ENCODE data around the gene DVL1. TPM values are rescaled to one million over a fixed set of nuclear protein-coding genes. Genes with fewer than 3 reads are reported as not detected.
A peak's percentile ranks its signal among the peaks of the same experiment; 100 is the strongest.

The DVL1 gene
- total RNA-seq, 3 donors from 2014 or later (not counting 1 experiment from before 2014, with no cell fraction given): 33.8 to 41.9 (median 35.6) TPM

DNA sequence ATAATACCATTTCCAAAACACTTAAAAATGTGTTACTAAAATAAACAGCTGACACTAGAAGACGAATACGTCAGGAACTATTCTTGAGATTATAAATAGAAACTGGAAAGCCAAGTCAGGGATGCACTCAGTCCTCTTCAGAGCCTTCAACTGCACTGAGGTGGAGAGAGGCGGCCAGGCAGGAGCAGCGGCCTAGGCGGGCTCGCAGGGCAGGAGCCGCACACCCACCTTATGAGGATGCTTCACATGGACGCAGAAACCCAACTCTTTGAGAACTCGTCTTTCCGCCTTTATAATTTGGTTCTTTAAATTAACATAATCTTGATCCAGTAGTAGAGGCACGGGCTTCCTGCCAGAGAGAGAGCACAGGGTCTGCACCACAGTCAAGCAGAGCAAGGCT lies 45.9 kb upstream of the DVL1 start:
- 97% methylated on average over 11 of the region's 11 CpGs for WGBS (ENCODE audit: insufficient coverage)
- H3K9me3 Mint-ChIP-seq: no peaks in the 10 kb centered on the region

DNA sequence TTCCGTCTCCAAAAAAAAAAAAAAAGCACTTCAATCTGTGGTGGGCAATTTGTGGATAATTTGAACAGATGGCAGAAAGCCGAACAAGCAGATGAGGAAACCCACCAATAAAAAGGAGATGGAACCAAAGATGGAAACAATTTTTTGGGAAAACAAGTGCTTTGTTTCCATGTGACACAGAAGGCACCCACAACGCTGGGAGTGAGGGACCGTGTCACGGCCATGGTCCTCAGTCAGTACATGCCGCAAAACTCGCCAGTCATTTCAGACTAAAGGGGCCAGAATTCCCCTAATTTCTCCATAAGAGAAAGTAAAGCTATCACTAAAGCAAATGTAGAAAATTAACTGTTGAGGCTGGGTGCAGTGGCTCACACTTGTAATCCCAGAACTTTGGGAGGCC lies 44.9 kb upstream of the DVL1 start:
- H3K9me3 Mint-ChIP-seq: no peaks in the 10 kb centered on the region
- no peaks in the 10 kb centered on the region for H3K9me3 ChIP-seq (ENCODE audit: control insufficient read depth, insufficient read depth, low read length)
- DNase-seq (no peak), ATAC-seq (no peak)
- WGBS (ENCODE audit: insufficient coverage): 84% methylated on average over 7 of the region's 7 CpGs
- TF ChIP-seq, protein P1, sequence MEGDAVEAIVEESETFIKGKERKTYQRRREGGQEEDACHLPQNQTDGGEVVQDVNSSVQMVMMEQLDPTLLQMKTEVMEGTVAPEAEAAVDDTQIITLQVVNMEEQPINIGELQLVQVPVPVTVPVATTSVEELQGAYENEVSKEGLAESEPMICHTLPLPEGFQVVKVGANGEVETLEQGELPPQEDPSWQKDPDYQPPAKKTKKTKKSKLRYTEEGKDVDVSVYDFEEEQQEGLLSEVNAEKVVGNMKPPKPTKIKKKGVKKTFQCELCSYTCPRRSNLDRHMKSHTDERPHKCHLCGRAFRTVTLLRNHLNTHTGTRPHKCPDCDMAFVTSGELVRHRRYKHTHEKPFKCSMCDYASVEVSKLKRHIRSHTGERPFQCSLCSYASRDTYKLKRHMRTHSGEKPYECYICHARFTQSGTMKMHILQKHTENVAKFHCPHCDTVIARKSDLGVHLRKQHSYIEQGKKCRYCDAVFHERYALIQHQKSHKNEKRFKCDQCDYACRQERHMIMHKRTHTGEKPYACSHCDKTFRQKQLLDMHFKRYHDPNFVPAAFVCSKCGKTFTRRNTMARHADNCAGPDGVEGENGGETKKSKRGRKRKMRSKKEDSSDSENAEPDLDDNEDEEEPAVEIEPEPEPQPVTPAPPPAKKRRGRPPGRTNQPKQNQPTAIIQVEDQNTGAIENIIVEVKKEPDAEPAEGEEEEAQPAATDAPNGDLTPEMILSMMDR (IDR thresholded peaks at IDR 0.05): no peak
- H3K27me3 ChIP-seq (ENCODE audit: control insufficient read depth, insufficient read depth, low read length): no peaks in the 10 kb centered on the region
- no peak overlapping the region for H3K4me3 ChIP-seq (ENCODE audit: low read length)
- H3K4me1 ChIP-seq (ENCODE audit: control insufficient read depth, insufficient read depth, low read length): peaks cover 16% of the 10 kb centered on the region
- H3K36me3 ChIP-seq (ENCODE audit: control insufficient read depth, insufficient read depth, low read length): peaks cover 69% of the 10 kb centered on the region
- H3K4me1 Mint-ChIP-seq: peaks cover 16 to 21% of the 10 kb centered on the region in 2 donors
- no peak overlapping the region for H3K4me3 Mint-ChIP-seq
- H3K27ac Mint-ChIP-seq: no peak overlapping the region
- no peak overlapping the region for H3K27ac ChIP-seq (ENCODE audit: low read length)
- no peaks in the 10 kb centered on the region for H3K27me3 Mint-ChIP-seq (ENCODE audit: low read depth in 2 of 2)
- intact Hi-C loops (cut with micrococcal nuclease): no loop called here
- H3K36me3 Mint-ChIP-seq: peaks cover 15% of the 10 kb centered on the region

More for the DNA sequence above, 45.9 kb upstream of the DVL1 start:
- Mint-ChIP-seq H3K36me3 (peaks cover 15% of the 10 kb centered on the region), H3K4me1 (peaks cover 26 to 31% of the 10 kb centered on the region in 2 donors), H3K27me3 (ENCODE audit: low read depth in 2 of 2) (no peaks in the 10 kb centered on the region), H3K27ac (no peak overlapping the region), H3K4me3 (peak overlapping the region; percentile 4)
- intact Hi-C loops (cut with micrococcal nuclease): no loop called here
- TF ChIP-seq, protein P1 (IDR thresholded peaks at IDR 0.05): no peak
- no peaks in the 10 kb centered on the region for H3K27me3 ChIP-seq (ENCODE audit: control insufficient read depth, insufficient read depth, low read length)
- H3K4me1 ChIP-seq (ENCODE audit: control insufficient read depth, insufficient read depth, low read length): peaks cover 22% of the 10 kb centered on the region
- peaks cover 60% of the 10 kb centered on the region for H3K36me3 ChIP-seq (ENCODE audit: control insufficient read depth, insufficient read depth, low read length)
- no peak for DNase-seq
- H3K9me3 ChIP-seq (ENCODE audit: control insufficient read depth, insufficient read depth, low read length): no peaks in the 10 kb centered on the region
- no peak overlapping the region for H3K27ac ChIP-seq (ENCODE audit: low read length)
- no peak for ATAC-seq
- H3K4me3 ChIP-seq (ENCODE audit: low read length): no peak overlapping the region

DNA sequence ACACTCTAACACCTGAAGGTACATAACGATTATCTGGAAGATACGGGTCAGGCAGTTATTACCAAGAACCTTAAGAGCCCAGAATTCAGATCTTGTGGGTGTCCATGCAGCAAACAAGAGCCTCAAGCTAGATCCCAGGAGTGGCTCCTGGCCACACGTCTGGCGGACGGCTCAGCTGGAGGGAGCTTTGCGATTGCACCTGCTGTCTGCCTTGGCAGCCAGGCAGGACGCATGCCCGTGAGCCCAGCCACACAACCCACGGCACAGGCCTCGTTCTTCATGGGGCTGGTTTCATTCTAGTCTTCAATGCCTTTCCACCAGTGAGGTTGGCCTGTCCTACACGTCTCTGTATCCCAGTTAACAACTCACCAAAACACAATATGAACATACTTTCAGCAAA lies 44.2 kb upstream of the DVL1 start:
- H3K4me3 ChIP-seq (ENCODE audit: low read length): no peak overlapping the region
- peaks cover 15 to 21% of the 10 kb centered on the region in 2 donors for H3K4me1 Mint-ChIP-seq
- H3K4me1 ChIP-seq (ENCODE audit: control insufficient read depth, insufficient read depth, low read length): peaks cover 13% of the 10 kb centered on the region
- H3K36me3 Mint-ChIP-seq: peaks cover 15% of the 10 kb centered on the region
- 96% methylated on average over 11 of the region's 11 CpGs for WGBS (ENCODE audit: insufficient coverage)
- H3K36me3 ChIP-seq (ENCODE audit: control insufficient read depth, insufficient read depth, low read length): peaks cover 74% of the 10 kb centered on the region
- no peaks in the 10 kb centered on the region for H3K27me3 Mint-ChIP-seq (ENCODE audit: low read depth in 2 of 2)
- H3K27ac ChIP-seq (ENCODE audit: low read length): no peak overlapping the region
- TF ChIP-seq, protein P1 (IDR thresholded peaks at IDR 0.05): no peak
- no peaks in the 10 kb centered on the region for H3K9me3 ChIP-seq (ENCODE audit: control insufficient read depth, insufficient read depth, low read length)
- H3K27ac Mint-ChIP-seq: peak overlapping the region in 1 of 2 donors; percentile 26
- ATAC-seq (no peak), DNase-seq (no peak)
- H3K4me3 Mint-ChIP-seq: no peak overlapping the region
- H3K9me3 Mint-ChIP-seq: no peaks in the 10 kb centered on the region
- no peaks in the 10 kb centered on the region for H3K27me3 ChIP-seq (ENCODE audit: control insufficient read depth, insufficient read depth, low read length)
- intact Hi-C loops (cut with micrococcal nuclease): no loop called here

DNA sequence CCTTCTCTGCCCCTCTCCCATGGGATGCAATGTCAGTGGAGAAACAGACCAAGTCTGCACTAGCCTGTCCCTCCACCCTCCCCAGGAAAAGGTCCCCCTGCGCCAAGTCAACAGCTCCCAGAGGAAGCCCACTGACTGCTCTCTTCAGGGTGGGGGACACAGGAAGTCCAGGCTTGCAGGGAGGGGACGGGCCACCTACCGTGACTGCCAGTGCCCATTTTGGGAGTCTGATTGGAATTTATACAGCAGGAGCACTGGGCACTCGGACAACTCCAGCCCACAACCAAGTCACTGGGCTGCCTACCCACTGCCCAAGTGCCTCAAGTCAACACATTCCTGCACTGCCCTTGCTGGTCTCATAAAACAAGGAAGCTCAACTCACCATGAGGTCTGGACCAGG lies 43.8 kb upstream of the DVL1 start:
- H3K27ac ChIP-seq (ENCODE audit: low read length): no peak overlapping the region
- no peaks in the 10 kb centered on the region for H3K27me3 Mint-ChIP-seq (ENCODE audit: low read depth in 2 of 2)
- H3K4me3 Mint-ChIP-seq: no peak overlapping the region
- intact Hi-C loops (cut with micrococcal nuclease): no loop called here
- DNase-seq (no peak), ATAC-seq (no peak)
- peaks cover 78% of the 10 kb centered on the region for H3K36me3 ChIP-seq (ENCODE audit: control insufficient read depth, insufficient read depth, low read length)
- no peak overlapping the region for H3K4me3 ChIP-seq (ENCODE audit: low read length)
- H3K9me3 Mint-ChIP-seq: no peaks in the 10 kb centered on the region
- no peak overlapping the region for H3K27ac Mint-ChIP-seq
- H3K4me1 ChIP-seq (ENCODE audit: control insufficient read depth, insufficient read depth, low read length): peaks cover 9% of the 10 kb centered on the region
- no peaks in the 10 kb centered on the region for H3K9me3 ChIP-seq (ENCODE audit: control insufficient read depth, insufficient read depth, low read length)
- H3K27me3 ChIP-seq (ENCODE audit: control insufficient read depth, insufficient read depth, low read length): no peaks in the 10 kb centered on the region
- 99% methylated on average over 4 of the region's 4 CpGs for WGBS (ENCODE audit: insufficient coverage)
- TF ChIP-seq, protein P1 (IDR thresholded peaks at IDR 0.05): no peak
- H3K4me1 Mint-ChIP-seq: peaks cover 12 to 18% of the 10 kb centered on the region in 2 donors
- H3K36me3 Mint-ChIP-seq: peaks cover 15% of the 10 kb centered on the region

Measured in natural killer cell (primary cell).